WTC11 (cell line): ENCODE measurements around the gene SELENOH. TPM values are rescaled to one million over a fixed set of nuclear protein-coding genes. Genes with fewer than 3 reads are reported as not detected.

Source experiments
- ATAC-seq: fragments of 200-7000 bp; cut with Tn5 transposase; 2 replicates; pipeline ENCODE4 v1.10.0; 2021; ENCODE audit warnings: mild to moderate bottlenecking, moderate library complexity
- CTCF ChIA-PET: fragments of 300-600 bp; sonication (Branson Sonifier 250); formaldehyde crosslinking; loops from one replicate; lab custom pipeline; 2021; ENCODE audit warnings: antibody characterized with exemption; lab: Charles Lee
- POLR2A ChIA-PET: fragments of 350-600 bp; sonication (Branson Sonifier 250); formaldehyde crosslinking; loops from one replicate; lab custom pipeline; 2021; ENCODE audit warnings: antibody characterized with exemption; lab: Charles Lee
- DNase-seq: peaks from one replicate; pipeline ENCODE4 v3.0.0; 2021; ENCODE audit warnings: low spot score
- H3K27ac Mint-ChIP-seq: 2 replicates; pipeline ENCODE4 v1.8.0; 2021; ENCODE audit warnings: mixed read lengths
- H3K27me3 Mint-ChIP-seq: 2 replicates; pipeline ENCODE4 v1.8.0; 2021; ENCODE audit warnings: low read depth, mild to moderate bottlenecking, moderate library complexity, mixed read lengths
- H3K36me3 Mint-ChIP-seq: 2 replicates; pipeline ENCODE4 v1.8.0; 2021; ENCODE audit warnings: mixed read lengths
- H3K4me1 Mint-ChIP-seq: 2 replicates; pipeline ENCODE4 v1.8.0; 2022; ENCODE audit warnings: mixed read lengths
- H3K4me3 Mint-ChIP-seq: 2 replicates; pipeline ENCODE4 v1.8.0; 2021; ENCODE audit warnings: mild to moderate bottlenecking, moderate library complexity, mixed read lengths
- H3K9me3 Mint-ChIP-seq: 2 replicates; pipeline ENCODE4 v1.8.0; 2021; ENCODE audit warnings: mixed read lengths
- ARID4B ChIP-seq: sonication (generic); formaldehyde crosslinking; IDR thresholded peaks from 2 replicates; pipeline ENCODE4 v1.8.0; 2023; ENCODE audit warnings: missing genetic modification reagents, mild to moderate bottlenecking, borderline replicate concordance
- ATF2 ChIP-seq: sonication (generic); formaldehyde crosslinking; IDR thresholded peaks from 2 replicates; pipeline ENCODE4 v1.8.1; 2022; ENCODE audit warnings: low read depth, missing genetic modification reagents, borderline replicate concordance
- CREB1 ChIP-seq: sonication (generic); formaldehyde crosslinking; IDR thresholded peaks from 2 replicates; pipeline ENCODE4 v1.8.0; 2023; ENCODE audit warnings: mild to moderate bottlenecking, missing genetic modification reagents
- FOXK1 ChIP-seq: sonication (generic); formaldehyde crosslinking; IDR thresholded peaks from 2 replicates; pipeline ENCODE4 v1.8.0; 2022; ENCODE audit warnings: mild to moderate bottlenecking, moderate library complexity, missing genetic modification reagents
- GTF2I ChIP-seq: fragments of 250-450 bp; sonication (Bioruptor Pico); conservative IDR thresholded peaks from 2 replicates; pipeline ENCODE4 v1.4.0; 2021; ENCODE audit warnings: mild to moderate bottlenecking
- IRF2 ChIP-seq: sonication (generic); formaldehyde crosslinking; IDR thresholded peaks from 2 replicates; pipeline ENCODE4 v1.8.0; 2022; ENCODE audit warnings: low read depth, missing genetic modification reagents, borderline replicate concordance
- JUN ChIP-seq: sonication (generic); formaldehyde crosslinking; IDR thresholded peaks from 2 replicates; pipeline ENCODE4 v1.8.0; 2023; ENCODE audit warnings: mild to moderate bottlenecking, missing genetic modification reagents
- MXD4 ChIP-seq: fragments of 250-450 bp; sonication (Bioruptor Pico); IDR thresholded peaks from 2 replicates; pipeline ENCODE4 v1.8.0; 2021; ENCODE audit warnings: mild to moderate bottlenecking, moderate library complexity, borderline replicate concordance
- NFE2L1 ChIP-seq: sonication (generic); formaldehyde crosslinking; IDR thresholded peaks from 2 replicates; pipeline ENCODE4 v1.8.1; 2023; ENCODE audit warnings: missing genetic modification reagents
- NFYB ChIP-seq: sonication (generic); formaldehyde crosslinking; conservative IDR thresholded peaks from 2 replicates; pipeline ENCODE4 v1.8.0; 2022; ENCODE audit warnings: low read depth, missing genetic modification reagents
- NR3C1 ChIP-seq: sonication (generic); formaldehyde crosslinking; conservative IDR thresholded peaks from 2 replicates; pipeline ENCODE4 v1.8.1; 2023; ENCODE audit warnings: low read depth, mild to moderate bottlenecking, missing genetic modification reagents
- RORB ChIP-seq: fragments of 250-450 bp; sonication (Bioruptor Pico); IDR thresholded peaks from 2 replicates; pipeline ENCODE4 v1.9.0; 2021; ENCODE audit warnings: mild to moderate bottlenecking
- TCF7 ChIP-seq: sonication (generic); formaldehyde crosslinking; IDR thresholded peaks from 2 replicates; pipeline ENCODE4 v1.8.0; 2022; ENCODE audit warnings: mild to moderate bottlenecking, low read depth, missing genetic modification reagents, moderate library complexity
- USF2 ChIP-seq: sonication (generic); formaldehyde crosslinking; IDR thresholded peaks from 2 replicates; pipeline ENCODE4 v1.8.1; 2023; ENCODE audit warnings: mild to moderate bottlenecking, missing genetic modification reagents, moderate library complexity
- ZMAT4 ChIP-seq: fragments of 250-450 bp; sonication (Bioruptor Pico); IDR thresholded peaks from 2 replicates; pipeline ENCODE4 v1.9.0; 2021; ENCODE audit warnings: mild to moderate bottlenecking
- ZNF263 ChIP-seq: sonication (generic); formaldehyde crosslinking; IDR thresholded peaks from 2 replicates; pipeline ENCODE4 v1.8.1; 2022; ENCODE audit warnings: low read depth, mild to moderate bottlenecking, moderate library complexity, missing genetic modification reagents
- ZNF423 ChIP-seq: fragments of 250-450 bp; sonication (Bioruptor Pico); IDR thresholded peaks from 2 replicates; pipeline ENCODE4 v2.1.2; 2022; ENCODE audit warnings: mild to moderate bottlenecking, moderate library complexity
- ZNF532 ChIP-seq: fragments of 250-450 bp; sonication (Bioruptor Pico); IDR thresholded peaks from 2 replicates; pipeline ENCODE4 v1.9.0; 2021; ENCODE audit warnings: mild to moderate bottlenecking, borderline replicate concordance
- ZSCAN18 ChIP-seq: fragments of 250-450 bp; sonication (Bioruptor Pico); IDR thresholded peaks from 2 replicates; pipeline ENCODE4 v2.1.2; 2022; ENCODE audit warnings: mild to moderate bottlenecking, moderate library complexity
- total RNA-seq: library from RNA; stranded (reverse); gene quantifications from 3 replicates; pipeline ENCODE4 v1.2.3, GENCODE V29; 2021

SELENOH gene
- total RNA-seq, 1 experiment from 2014 or later, result 251 TPM

GRCh38 chr11:57741132-57742086 lies at the start of gene SELENOH (continued):
- TF ChIP-seq USF2 (peak; percentile 96), NFE2L1 (CRISPR knock-in tag) (peak; percentile 95; the same call in 1 of the 2 replicates), ZNF263 (CRISPR knock-in tag) (no peak), ZNF532 (CRISPR knock-in tag) (peak; percentile 61; the same call in 1 of the 2 replicates), ZSCAN18 (CRISPR knock-in tag) (no peak), ARID4B (CRISPR knock-in tag) (peak; percentile 85; the same call in 1 of the 2 replicates), ZMAT4 (0 out of 2 replicates have a peak, but pooled peaks have one; percentile 73), RORB (CRISPR knock-in tag) (no peak), MXD4 (CRISPR knock-in tag) (no peak), TCF7 (CRISPR knock-in tag) (peak; percentile 91; the same call in 1 of the 2 replicates), ZNF423 (CRISPR knock-in tag) (no peak), NFYB (CRISPR knock-in tag) (peak; percentile 38; the same call in 1 of the 2 replicates)
- TF ChIP-seq, all 79 proteins: peak for 43

- CTCF ChIA-PET, result interaction anchor here (1.0 to 1.1 kb wide), 2 partner anchors 102 to 825 kb away, joined by 3 to 5 read pairs; no protein-coding TSS in a partner anchor
- no peaks in the 10 kb centered on the region for H3K4me1 Mint-ChIP-seq
- H3K36me3 Mint-ChIP-seq, result peaks cover 57% of the 10 kb centered on the region
- no peak for ATAC-seq
- DNase-seq, result no peak
- no peak overlapping the region for H3K27ac Mint-ChIP-seq
- no peaks in the 10 kb centered on the region for H3K9me3 Mint-ChIP-seq
- POLR2A ChIA-PET, result no interaction called here
- H3K4me3 Mint-ChIP-seq, result no peak overlapping the region
- H3K27me3 Mint-ChIP-seq, result no peaks in the 10 kb centered on the region
- TF ChIP-seq GTF2I (CRISPR knock-in tag), result no peak
- TF ChIP-seq ZNF423 (CRISPR knock-in tag), result no peak
- TF ChIP-seq IRF2, result no peak
- no peak for TF ChIP-seq CREB1 (CRISPR knock-in tag)
- TF ChIP-seq ATF2, result no peak
- TF ChIP-seq FOXK1 (CRISPR knock-in tag), result no peak
- TF ChIP-seq ZMAT4, result no peak
- no peak for TF ChIP-seq JUN (CRISPR knock-in tag)
- no peak for TF ChIP-seq NR3C1
Measured at GRCh38 chr11:57698843-57699365, 42.4 kb upstream of the SELENOH start.
